Hepatocyte (in vitro differentiated cells): ENCODE data around the gene GIPC1. TPM values are rescaled to one million over a fixed set of nuclear protein-coding genes. Genes with fewer than 3 reads are reported as not detected.

Experiments used
- DNase-seq: peaks from one replicate; pipeline ENCODE4 v3.0.0-alpha.2; 2016; ENCODE audit warnings: low spot score
- H2AFZ ChIP-seq: fragments of 200-600 bp; sonication (generic); 2 replicates; pipeline ENCODE4 v1.6.0; 2016; ENCODE audit warnings: antibody characterized with exemption, mild to moderate bottlenecking
- H3K27ac ChIP-seq: fragments of 200-600 bp; sonication (generic); 2 replicates; pipeline ENCODE4 v1.5.1; 2016; ENCODE audit warnings: mild to moderate bottlenecking
- H3K27me3 ChIP-seq: fragments of 200-600 bp; sonication (generic); 2 replicates; pipeline ENCODE4 v1.6.1; 2016
- H3K36me3 ChIP-seq: fragments of 200-600 bp; sonication (generic); replicated peaks from 2 replicates; pipeline ENCODE4 v1.5.1; 2016; ENCODE audit warnings: low read depth; ENCODE audit not compliant: insufficient read depth
- H3K4me1 ChIP-seq: fragments of 200-600 bp; sonication (generic); 2 replicates; pipeline ENCODE4 v1.5.1; 2016; ENCODE audit warnings: mild to moderate bottlenecking, moderate library complexity; ENCODE audit not compliant: insufficient read depth
- H3K4me2 ChIP-seq: fragments of 200-600 bp; sonication (generic); 2 replicates; pipeline ENCODE4 v1.6.0; 2016
- H3K4me3 ChIP-seq: fragments of 200-600 bp; sonication (generic); 2 replicates; pipeline ENCODE4 v1.5.1; 2016; ENCODE audit warnings: mild to moderate bottlenecking
- H3K79me2 ChIP-seq: fragments of 200-600 bp; sonication (generic); 2 replicates; pipeline ENCODE4 v1.6.0; 2017; ENCODE audit warnings: mild to moderate bottlenecking
- H3K9me2 ChIP-seq: fragments of 200-600 bp; sonication (generic); replicated peaks from 2 replicates; pipeline ENCODE4 v1.6.0; 2017; ENCODE audit warnings: mild to moderate bottlenecking; ENCODE audit not compliant: insufficient read depth
- H3K9me3 ChIP-seq: fragments of 200-600 bp; sonication (generic); 2 replicates; pipeline ENCODE4 v1.5.1; 2016; ENCODE audit warnings: low read depth, mild to moderate bottlenecking
- H4K20me1 ChIP-seq: fragments of 200-600 bp; sonication (generic); 2 replicates; pipeline ENCODE4 v1.6.0; 2016; ENCODE audit warnings: mild to moderate bottlenecking; ENCODE audit not compliant: insufficient read depth, poor library complexity, severe bottlenecking
- CTCF ChIP-seq: fragments of 200-600 bp; sonication (generic); IDR thresholded peaks from 2 replicates; pipeline ENCODE4 v1.5.1; 2016; ENCODE audit warnings: antibody characterized with exemption, mild to moderate bottlenecking; ENCODE audit not compliant: poor library complexity
- EZH2 ChIP-seq: fragments of 200-600 bp; sonication (generic); IDR thresholded peaks from 2 replicates; pipeline ENCODE4 v1.6.1; 2016; ENCODE audit warnings: antibody characterized with exemption, mild to moderate bottlenecking, borderline replicate concordance
- EZH2phosphoT487 ChIP-seq: fragments of 200-600 bp; sonication (generic); IDR thresholded peaks from one replicate; pipeline ENCODE4 v1.6.1; 2018; ENCODE audit warnings: antibody characterized with exemption, mild to moderate bottlenecking, low read depth, moderate library complexity; ENCODE audit not compliant: unreplicated experiment, severe bottlenecking
- WGBS: methylation state at CpG from one replicate; pipeline ENCODE4 v1.1.6; 2016; ENCODE audit warnings: low lambda C conversion rate; ENCODE audit errors: missing lambda C conversion rate; 5-methylcytosine and 5-hydroxymethylcytosine counted together
- polyA plus RNA-seq: library from polyadenylated mRNA; unstranded; fragments of >200 nt; fragmentation: Nextera tagmentation; extraction: Ambion mirVana; gene quantifications from 2 replicates; pipeline ENCODE4 v1.2.1, GENCODE V29; 2016
- total RNA-seq: library from RNA; depleted of rRNA; stranded (reverse); fragments of >200 nt; gene quantifications from 2 replicates; pipeline ENCODE4 v1.2.3, GENCODE V29; 2014

The GIPC1 gene
- total and polyA plus RNA-seq, 2 experiments from 2014 or later: 127 to 186 TPM

GRCh38 chr19:14475251-14476073, 20.5 kb downstream of the GIPC1 start, which contains the start of gene PTGER1:
Gene PTGER1, minus strand, starts transcription at chr19:14475354. Its CDS starts 1,034 bp downstream, at chr19:14474320.
- peaks cover 4% of the 10 kb centered on the region for H3K36me3 ChIP-seq
- 20% methylated on average over 25 of the region's 33 CpGs for WGBS
- H3K9me2 ChIP-seq: no peaks in the 10 kb centered on the region
- no peaks in the 10 kb centered on the region for H3K9me3 ChIP-seq
- no peaks in the 10 kb centered on the region for H3K79me2 ChIP-seq
- peak within 1 kb of the TSS; percentile 70 for H3K4me2 ChIP-seq
- TF ChIP-seq EZH2 (no peak), EZH2phosphoT487 (no peak), CTCF (peak; percentile 42)
- peak; percentile 74 for DNase-seq
- no peaks in the 10 kb centered on the region for H4K20me1 ChIP-seq
- peak within 1 kb of the TSS; percentile 73 for H3K27ac ChIP-seq
- H2AFZ ChIP-seq: no peak within 1 kb of the TSS
- peaks cover 37% of the 10 kb centered on the region for H3K4me1 ChIP-seq
- no peaks in the 10 kb centered on the region for H3K27me3 ChIP-seq
- no peak within 1 kb of the TSS for H3K4me3 ChIP-seq

- Histone ChIP-seq H3K27me3 (no peaks in the 10 kb centered on the region), H3K4me2 (peak overlapping the region; percentile 70), H3K4me1 (peaks cover 37% of the 10 kb centered on the region), H4K20me1 (no peaks in the 10 kb centered on the region), H3K9me3 (no peaks in the 10 kb centered on the region), H3K9me2 (no peaks in the 10 kb centered on the region), H2AFZ (no peak overlapping the region), H3K36me3 (peaks cover 4% of the 10 kb centered on the region), H3K27ac (peak overlapping the region; percentile 73), H3K4me3 (no peak overlapping the region), H3K79me2 (no peaks in the 10 kb centered on the region)
- 86% methylated on average over 11 of the region's 12 CpGs for WGBS
- TF ChIP-seq CTCF: no peak
- no peak for TF ChIP-seq EZH2phosphoT487
- TF ChIP-seq EZH2: no peak
- DNase-seq: no peak
These were observed 21.1 kb downstream of the GIPC1 start for GRCh38 chr19:14474827-14475226.

DNA sequence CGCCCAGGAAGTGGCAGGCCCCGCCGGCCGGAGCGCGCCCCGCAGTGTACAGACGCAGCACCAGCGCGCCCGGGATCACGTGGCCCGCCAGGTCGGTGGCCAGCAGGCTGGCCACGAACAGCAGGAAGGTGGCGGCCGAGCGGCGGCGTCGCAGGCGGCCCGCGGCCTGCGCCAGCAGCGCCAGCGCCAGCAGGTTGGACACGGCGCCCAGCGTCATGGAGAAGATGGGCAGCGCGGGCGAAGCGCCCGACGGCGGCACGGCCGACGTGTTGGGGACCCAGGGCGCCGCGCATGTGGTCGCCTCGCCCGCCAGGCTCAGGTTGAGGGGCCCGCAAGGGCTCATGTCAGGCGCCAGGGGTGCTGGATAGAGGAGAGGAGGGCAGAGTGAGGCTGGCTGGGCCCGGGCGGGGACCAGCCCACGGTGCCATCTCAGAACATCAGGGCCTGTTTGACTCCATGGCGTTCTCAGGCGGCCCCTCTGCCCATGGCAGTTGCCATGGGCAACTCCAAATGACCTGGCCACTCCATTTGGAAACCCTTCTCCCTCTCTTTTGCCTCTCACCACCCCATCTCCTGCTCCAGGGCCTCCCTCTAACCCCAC, 21.8 kb downstream of the GIPC1 start:
- WGBS: 98% methylated on average over 38 of the region's 53 CpGs
- Histone ChIP-seq H3K79me2 (no peaks in the 10 kb centered on the region), H3K27me3 (no peaks in the 10 kb centered on the region), H2AFZ (no peak overlapping the region), H3K27ac (no peak overlapping the region), H4K20me1 (no peaks in the 10 kb centered on the region), H3K9me3 (no peaks in the 10 kb centered on the region), H3K4me2 (no peak overlapping the region), H3K36me3 (peaks cover 4% of the 10 kb centered on the region), H3K9me2 (no peaks in the 10 kb centered on the region), H3K4me1 (peaks cover 37% of the 10 kb centered on the region), H3K4me3 (no peak overlapping the region)
- TF ChIP-seq EZH2phosphoT487: no peak
- TF ChIP-seq EZH2: no peak
- no peak for TF ChIP-seq CTCF
- DNase-seq: peak; percentile 4
